Stimulated activated CD4-positive, alpha-beta T cell treated with anti-CD3 and anti-CD28 coated beads, Interleukin-2, amount 100 ng/mL, for 24 hours (primary cell): Measurements from ENCODE around the gene C4B.
"Not testable (repeated sequence)": the region's sequence is repeated elsewhere in the genome, so short reads cannot be mapped to it uniquely, and the experiment has no call there.

ENCODE experiments used
- DNase-seq, 2 donors: peaks; one replicate each; pipeline ENCODE4 v3.0.0-alpha.2; 2020

Gene C4B

GRCh38 chr6:31981744-31982143 is 32.9 kb upstream of the C4B start, which contains the start of gene C4A:
C4A (plus strand) TSS chr6:31982057; CDS start chr6:31982108, 51 bp downstream.
- DNase-seq: not testable (repeated sequence)

DNA sequence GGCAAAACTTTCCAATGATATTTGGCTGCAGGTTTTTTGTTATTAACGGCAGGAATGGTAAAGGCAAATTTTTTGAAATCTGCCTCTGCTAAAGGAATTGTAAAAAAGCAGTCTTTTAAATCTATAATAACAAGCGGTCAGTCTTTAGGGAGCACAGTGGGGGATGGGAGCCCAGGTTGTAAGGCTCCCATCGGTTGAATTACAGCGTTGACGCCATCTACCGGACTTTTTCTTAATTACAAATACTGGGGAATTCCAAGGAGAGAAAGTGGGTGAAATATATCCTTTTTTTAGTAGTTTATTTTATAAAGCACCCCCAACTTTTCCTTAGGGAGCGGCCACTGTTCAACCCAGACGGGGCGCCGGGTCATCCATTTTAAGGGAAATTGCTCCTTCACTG is 25.2 kb upstream of the C4B start:
- not testable (repeated sequence) for DNase-seq

- DNase-seq: not testable (repeated sequence)
Observed at GRCh38 chr6:31994421-31994820, 20.2 kb upstream of the C4B start.

DNA sequence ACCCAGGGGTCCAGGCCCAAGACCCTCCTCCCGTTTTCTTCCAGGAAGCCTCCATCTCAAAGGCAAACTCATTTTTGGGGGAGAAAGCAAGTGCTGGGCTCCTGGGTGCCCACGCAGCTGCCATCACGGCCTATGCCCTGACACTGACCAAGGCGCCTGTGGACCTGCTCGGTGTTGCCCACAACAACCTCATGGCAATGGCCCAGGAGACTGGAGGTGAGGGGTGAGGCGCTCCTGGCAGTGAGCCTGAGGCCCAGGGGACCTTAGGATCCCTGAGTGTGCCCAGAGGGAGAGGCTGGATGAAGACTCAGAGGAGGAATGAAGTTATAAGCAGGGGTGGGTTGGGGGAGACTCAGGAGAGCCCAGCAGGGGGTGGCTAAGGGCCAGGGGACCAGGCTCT is 18.2 kb upstream of the C4B start:
- DNase-seq: not testable (repeated sequence)

GRCh38 chr6:32002546-32003268 is 11.9 kb upstream of the C4B start:
- DNase-seq: not testable (repeated sequence)

DNA sequence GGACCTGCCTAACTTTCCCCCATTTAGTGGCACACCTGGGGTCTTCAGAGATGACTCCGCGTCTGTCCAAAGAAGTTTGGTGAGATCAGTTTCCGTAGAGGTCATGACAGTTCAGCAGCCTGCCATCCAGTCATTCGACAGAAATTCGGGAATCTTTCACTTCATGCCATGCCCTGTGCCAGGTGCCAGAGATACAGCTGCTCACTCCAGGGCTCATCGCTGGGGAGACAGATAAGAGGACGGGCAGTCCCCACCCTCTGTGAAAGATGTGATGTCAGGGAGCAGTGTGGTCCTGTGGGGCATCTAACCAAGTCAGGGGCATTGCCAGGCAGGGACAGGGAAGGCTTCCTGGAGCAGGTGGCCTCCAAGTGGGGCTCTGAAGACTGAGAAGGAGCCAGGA is 11.3 kb upstream of the C4B start:
- DNase-seq: not testable (repeated sequence)

DNA sequence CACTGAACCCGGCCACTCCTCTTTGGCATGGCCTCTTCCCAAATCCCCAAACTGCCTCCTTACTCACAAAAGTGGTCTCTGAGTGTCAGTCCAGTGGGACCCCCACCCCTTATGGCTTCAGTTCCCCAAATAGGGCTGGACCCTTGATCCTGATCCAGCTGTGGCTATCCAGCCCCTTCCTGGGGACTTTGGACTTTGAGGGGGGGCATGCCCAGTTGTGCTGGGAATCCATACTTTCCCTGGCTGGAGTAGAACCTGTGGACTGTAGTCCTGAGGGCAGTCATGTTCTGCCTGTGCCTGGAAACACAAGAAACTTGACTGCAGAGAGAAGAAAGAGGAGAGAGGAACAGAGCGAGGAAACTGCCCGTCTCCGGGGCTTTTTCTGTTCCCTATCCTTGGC is 10.2 kb upstream of the C4B start:
- DNase-seq: not testable (repeated sequence)

DNA sequence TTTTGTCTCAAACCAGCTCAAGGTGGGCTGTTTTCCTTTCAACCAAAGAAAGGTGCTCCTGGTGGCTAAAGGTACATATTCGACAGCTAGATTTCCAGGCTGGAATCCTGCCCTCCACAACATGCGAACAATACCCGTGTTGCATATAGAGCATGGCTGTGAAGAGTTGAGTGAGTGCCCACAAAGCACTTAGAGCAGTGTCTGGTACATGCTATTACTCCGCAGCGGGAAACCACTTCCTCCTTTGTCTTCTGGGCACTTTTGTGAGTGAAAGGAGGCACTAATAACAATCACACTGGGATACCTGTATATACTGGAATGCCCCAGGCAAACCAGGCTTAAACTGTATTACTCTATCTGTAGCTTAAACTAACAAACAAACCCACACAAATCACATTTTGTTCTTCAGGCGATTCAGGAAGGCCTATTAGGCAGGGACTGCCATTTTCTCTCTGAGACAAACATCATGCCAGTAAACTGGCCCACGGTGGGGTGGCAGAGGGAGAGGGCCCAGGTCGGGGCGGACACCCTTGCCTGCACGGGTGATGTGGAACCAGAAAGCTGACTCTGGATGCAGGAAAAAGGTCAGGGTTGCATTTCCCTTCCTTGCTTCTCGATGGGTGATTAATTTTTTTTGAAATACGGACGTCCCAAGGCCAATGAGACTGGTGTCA is 9.6 kb upstream of the C4B start:
- not testable (repeated sequence) for DNase-seq

GRCh38 chr6:32005538-32005880 is 9.1 kb upstream of the C4B start:
- DNase-seq: not testable (repeated sequence)

- DNase-seq: not testable (repeated sequence)
Observed at GRCh38 chr6:32005991-32006529, 8.5 kb upstream of the C4B start.

GRCh38 chr6:32007086-32007485 is 7.5 kb upstream of the C4B start:
- not testable (repeated sequence) for DNase-seq

- DNase-seq: not testable (repeated sequence)
Observed at GRCh38 chr6:32008037-32008436, 6.6 kb upstream of the C4B start.

DNA sequence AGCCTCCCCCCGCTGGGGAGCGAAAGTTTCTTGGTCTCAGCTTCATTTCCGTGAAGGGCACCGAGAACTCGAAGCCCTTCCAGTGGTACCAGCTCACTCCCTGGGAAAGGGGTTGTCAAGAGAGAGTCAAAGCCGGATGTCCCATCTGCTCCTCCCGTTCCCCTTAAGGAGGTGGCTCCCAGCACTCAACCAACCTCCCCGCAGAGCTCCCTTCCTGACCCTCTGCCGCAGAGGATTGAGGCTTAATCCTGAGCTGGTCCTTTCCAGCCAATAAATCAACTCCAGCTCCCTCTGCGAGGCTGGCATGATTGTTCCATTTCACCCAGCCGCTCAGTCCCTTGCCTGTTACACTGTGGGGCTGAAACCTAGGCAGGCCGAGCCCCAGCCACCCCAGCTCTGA is 6.0 kb upstream of the C4B start:
- not testable (repeated sequence) for DNase-seq

DNA sequence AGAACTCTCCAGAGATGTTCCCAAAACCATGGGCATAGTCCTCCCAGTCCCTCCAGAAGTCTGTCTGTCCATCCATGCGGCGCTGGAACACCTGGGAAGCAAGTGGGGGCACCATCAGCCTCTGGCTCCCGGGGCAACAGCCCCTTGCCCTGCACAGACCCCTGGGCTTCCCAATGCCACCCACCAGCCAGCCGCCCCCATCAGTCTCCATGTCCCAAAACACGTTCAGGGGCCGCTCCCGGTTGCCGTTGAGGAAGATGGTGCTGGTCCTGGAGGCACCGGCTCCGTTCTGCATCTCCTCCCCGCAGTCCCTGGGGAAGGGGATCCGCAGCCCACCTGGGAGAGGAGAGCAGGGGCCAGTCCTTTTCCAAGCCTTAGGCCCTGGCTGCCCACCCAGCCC is 5.1 kb upstream of the C4B start:
- DNase-seq: peak in 1 of 2 donors; percentile 13

- peak in 1 of 2 donors; percentile 17 for DNase-seq
Observed at GRCh38 chr6:32010856-32011530, 3.6 kb upstream of the C4B start.

- DNase-seq: peak in 1 of 2 donors; percentile 16
Observed at GRCh38 chr6:32012941-32013617, 1.5 kb upstream of the C4B start.

DNA sequence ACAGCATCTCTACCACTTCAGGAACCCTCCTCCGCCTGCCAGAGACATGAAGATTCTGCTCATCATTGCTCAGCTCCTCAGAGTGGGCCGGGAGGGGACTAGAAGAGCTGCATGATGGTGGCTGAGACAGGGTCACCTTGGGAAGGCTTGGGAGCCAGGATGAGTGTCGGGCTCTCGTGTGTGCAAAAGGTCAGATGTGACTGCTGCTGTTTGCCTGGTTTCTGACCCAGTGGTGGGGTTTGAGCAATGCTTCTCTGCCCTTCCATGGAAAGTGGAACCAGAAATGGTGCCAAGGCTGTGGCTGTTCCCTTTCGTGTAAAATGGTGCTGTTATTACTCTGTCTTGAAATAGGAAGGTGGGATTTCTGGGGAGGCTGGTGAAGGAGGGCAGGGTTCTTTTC is 857 bp upstream of the C4B start:
- not testable (repeated sequence) for DNase-seq

- not testable (repeated sequence) for DNase-seq
Observed at GRCh38 chr6:32022100-32022499, 7.5 kb downstream of the C4B start.

- DNase-seq: not testable (repeated sequence)
Observed at GRCh38 chr6:32028631-32029030, 14.0 kb downstream of the C4B start.

- DNase-seq: not testable (repeated sequence)
Observed at GRCh38 chr6:32029553-32029952, 15.0 kb downstream of the C4B start.

DNA sequence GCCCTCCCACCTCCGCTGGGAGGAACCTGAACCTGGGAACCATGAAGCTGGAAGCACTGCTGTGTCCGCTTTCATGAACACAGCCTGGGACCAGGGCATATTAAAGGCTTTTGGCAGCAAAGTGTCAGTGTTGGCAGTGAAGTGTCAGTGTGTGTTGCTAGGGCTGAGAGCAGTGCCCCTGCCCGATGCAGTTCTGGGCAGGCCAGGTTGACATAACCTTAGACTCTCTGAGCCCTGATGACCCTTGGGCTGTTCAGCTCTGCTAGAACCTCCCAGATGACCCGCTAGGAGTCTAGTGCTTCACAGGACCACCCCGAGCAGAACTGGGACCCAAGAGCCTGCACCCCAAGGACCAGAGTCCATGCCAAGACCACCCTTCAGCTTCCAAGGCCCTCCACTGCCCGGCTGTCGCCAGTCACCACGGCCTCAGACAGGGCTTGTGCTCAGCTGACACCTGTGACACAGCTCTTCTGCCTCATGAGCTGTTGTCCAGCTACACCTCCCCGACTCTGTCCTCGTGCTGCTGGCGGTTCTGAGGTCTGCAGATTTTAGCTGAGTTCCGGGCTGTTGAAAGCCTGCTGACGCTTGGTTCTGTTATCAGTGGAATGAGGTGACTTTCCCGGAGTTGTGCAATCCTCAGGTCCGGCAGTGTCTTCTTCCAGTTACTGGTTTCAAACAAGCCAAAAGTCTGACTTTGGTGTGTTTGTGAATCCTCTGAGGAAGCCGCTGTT is 20.9 kb downstream of the C4B start:
- DNase-seq: not testable (repeated sequence)

GRCh38 chr6:32037136-32037535 is 22.5 kb downstream of the C4B start:
- DNase-seq: not testable (repeated sequence)
